NCI-H345 treated with DMSO at 0.1 percent for 48 hours (cell line): Measurements from ENCODE around the gene P2RX1.
A peak's percentile ranks its signal among the peaks of the same experiment; 100 is the strongest.

Experiments used
- DNase-seq: peaks from one replicate; lab custom pipeline; 2025; ENCODE audit not compliant: unreplicated experiment; lab: John Stamatoyannopoulos, UW

Gene P2RX1

GRCh38 chr17:3925684-3926485 lies 9.6 kb upstream of the P2RX1 start:
- DNase-seq = no peak

DNA sequence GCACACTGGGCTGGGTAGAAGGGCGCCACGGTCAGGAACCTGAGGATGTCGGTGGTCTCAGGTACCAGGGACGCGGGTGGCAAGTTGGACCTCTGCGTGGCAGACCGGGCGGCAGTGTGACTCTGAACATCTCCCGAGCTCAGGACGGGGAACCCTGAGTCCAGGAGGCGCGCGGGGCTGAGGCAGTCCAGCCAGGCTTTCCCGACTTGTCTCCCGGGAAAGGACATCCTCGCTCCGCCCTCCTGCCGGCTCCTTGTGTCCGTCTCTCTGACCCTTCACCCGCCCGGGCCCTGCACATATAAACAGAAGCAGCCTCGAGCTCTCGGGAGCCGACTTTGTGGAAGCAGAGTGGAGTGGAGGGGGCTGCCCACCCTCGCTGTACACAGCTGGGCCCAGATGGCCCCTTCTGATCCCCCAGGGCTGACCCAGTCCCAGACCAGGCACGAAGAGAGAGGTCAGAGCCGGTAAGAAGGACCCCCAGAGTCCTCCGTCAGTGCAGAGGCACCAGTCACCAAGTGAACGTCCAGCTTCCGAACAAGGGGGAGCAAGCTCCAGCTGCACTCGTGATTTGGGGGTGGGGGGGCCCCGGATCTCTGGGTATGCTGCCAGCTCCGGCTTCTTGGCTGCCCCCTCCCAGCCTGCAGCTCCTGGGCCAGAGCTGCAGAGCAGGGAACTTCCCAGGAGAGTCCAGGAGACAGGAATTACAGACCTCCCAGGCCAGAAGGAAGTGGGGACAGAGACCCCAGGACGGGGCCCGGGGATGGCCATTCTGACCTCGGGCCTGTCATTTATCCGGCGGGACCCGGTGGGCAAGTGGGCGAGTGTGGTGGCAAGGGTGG lies 8.5 kb upstream of the P2RX1 start:
- DNase-seq = no peak

- DNase-seq = peak; percentile 25
Measured at GRCh38 chr17:3923466-3924190, 7.4 kb upstream of the P2RX1 start.

DNA sequence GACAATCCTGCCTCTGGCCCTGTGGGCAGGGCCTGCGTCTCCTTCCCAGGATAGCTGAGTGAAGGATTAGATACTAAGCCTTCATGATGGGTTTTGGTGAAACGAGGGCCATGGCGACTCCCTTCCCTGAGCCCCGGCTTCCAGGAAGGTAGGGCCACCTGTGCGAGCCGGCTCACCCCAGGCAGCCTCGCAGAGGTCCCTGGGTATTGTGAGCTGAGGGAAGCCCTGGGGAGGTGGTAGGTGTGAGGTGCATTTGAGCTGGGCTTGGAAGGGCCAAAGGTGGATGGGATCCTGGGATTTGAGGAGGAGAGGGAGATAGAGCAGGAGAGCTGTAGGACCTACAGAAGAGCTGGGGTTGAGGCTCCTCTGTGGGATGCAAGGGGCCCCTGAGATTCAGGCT lies 6.5 kb upstream of the P2RX1 start:
- DNase-seq = no peak

DNA sequence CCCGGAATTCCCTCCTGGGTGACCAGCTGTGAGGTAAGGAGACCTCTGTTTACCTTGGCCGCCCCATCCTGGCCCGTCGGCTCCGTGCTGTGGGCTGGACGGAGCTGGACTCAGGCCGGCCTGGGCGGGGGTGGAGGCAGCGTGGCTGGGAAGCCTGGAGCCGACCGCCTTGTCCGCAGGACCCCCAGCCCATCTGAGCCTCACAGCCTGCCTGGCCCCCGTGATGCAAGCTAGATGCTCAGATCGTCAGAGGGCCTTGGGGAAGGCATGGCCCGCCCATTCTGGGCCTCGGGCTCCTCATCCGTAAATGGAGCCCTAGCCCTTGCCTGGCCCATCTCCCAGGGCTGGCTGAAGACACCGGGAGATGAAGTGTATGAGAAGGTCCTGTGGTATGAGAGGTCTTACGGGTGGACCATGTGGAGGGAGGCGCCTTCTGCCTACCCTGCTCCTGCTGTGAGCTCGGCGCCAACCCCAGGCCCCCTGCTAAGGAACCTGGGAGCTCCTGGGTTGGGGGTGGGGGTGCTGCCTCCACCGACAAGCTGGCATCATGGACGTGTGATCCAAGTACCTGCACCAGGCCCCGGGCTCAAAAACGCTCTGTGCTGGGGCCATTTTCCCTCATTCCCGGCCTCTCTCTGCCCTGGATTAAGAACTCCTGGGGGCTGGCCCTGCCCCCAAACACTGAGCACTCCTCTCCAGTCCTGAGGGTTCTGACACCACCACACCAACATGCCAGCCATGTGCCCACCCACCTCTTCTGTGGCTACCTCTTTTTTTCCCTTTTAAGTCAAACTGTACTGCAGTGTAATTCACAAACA lies 5.4 kb upstream of the P2RX1 start:
- DNase-seq = no peak

DNA sequence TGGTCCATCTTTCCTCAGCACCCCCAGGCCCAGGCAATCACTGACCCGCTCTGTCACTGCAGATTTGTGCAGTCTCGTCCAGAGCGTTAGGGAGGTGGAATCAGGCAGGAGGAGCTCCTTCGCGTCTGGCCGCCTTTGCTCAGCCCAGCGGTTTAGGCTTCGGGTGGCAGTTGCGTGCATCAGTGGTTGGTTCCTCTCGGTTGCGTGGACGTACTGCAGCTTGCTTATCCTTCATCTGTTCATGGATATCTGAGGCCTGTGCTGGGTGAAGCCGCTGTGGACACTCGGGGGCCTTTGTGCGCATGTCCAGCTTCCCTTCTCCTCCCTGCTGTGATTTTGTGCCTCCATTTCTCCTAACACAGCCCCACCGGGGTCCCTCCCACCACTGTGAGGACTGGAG lies 4.7 kb upstream of the P2RX1 start:
- no peak for DNase-seq

- DNase-seq = no peak
Measured at GRCh38 chr17:3919123-3919624, 2.9 kb upstream of the P2RX1 start.

DNA sequence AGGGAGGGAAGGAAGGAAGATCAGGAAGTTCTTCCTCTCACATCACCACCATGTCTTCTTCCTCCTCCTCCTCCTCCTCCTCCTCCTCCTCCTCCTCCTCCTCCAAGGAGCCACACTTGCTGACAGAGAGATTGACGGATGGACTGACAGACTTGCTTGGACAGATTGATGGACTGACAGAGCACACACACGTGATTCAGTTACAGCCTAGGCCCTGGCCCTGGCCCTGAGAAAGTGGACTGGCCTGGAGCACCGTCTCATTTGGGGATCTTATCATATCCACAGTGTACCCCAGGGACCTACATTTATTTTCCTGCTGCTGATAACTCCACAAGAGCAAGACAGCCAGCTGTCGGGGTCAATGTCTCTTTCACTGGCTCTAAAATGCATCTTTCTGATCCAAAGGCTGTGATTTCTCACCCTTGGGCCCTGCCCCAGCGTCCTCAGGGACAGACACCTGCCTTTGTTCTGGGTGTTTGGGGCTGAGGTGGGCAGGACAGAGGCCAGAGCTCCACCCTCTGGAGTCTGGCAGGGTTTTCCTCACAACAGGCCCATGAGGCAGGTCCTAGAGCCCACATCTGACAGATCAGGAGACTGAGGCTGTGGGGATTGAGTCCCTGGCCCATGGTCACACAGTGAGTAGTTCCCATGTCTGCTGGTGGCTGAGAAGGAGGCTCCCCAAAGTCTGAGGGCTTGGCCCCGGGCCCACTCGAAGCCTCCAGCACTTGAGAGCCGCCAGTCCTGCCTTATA lies 2.3 kb upstream of the P2RX1 start:
- no peak for DNase-seq

DNA sequence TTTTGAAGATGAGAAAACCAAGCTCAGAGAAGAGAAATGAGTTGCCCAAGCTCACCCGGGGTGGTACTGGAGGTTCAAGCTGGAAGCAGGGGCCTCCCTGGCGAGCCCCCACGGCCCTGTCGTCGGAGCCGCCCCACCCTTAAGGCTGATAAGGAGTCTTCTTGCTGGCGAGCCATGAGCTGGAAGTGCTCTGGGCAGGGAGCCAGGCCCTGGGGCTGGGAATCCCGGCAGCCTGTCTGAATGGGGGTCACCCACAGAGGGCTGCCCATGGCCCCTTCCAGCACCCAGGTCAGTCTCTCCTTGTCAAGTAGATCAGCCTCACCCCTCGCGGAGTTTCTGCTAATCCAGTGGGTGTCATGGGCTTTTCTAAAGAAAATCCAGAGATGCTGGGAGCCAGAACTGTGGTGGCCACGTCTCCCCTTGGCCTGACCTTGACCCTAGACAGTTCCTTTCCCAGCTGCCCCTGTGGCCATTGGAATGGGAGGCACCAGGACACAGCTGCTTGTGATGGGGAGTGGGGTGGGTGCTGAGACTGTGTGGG lies 1.2 kb upstream of the P2RX1 start:
- no peak for DNase-seq

DNA sequence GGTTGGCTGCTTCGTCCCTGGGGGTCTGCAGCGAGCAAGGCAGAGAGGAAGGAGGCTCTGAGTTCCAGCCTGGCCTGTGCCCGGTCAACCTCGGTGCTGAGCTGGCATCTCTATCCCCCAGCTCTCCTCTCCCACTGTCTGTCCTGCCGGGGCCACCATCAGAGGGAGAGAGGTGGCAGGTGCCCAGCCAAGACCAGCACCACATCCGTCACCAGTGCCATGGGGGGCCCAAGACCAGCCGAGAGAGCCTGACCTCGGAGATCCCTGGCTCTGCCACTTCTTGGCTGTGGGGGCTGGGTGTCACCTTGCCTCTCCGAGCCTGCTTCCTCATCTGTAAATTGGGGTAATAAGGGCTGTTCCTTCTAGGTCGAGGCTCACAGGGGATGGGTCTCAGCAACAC lies 560 bp upstream of the P2RX1 start:
- no peak for DNase-seq

DNA sequence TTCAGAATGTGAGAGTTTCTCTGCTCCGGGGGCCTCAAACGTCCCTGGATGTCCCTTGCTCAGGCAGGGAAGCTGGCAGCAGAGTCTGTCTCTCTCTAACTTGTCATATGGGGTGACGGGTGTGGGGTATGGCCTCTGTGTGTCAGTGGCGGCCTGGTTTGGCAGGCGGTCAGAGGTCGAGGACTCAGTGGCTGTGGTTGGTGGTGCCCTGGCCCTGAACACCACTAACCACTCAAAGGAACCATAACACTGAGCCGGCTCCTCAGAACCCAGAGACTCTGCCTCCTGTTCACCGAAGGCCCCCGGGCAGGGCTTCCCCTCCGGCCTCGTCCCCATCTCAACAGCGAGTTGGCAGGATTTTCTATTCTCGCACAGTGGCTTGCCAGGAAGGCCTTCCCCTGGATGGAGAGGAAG lies 677 bp downstream of the P2RX1 start:
- no peak for DNase-seq

GRCh38 chr17:3914312-3914670 lies 2.0 kb downstream of the P2RX1 start:
- no peak for DNase-seq

GRCh38 chr17:3913531-3914311 lies 2.5 kb downstream of the P2RX1 start:
- no peak for DNase-seq

DNA sequence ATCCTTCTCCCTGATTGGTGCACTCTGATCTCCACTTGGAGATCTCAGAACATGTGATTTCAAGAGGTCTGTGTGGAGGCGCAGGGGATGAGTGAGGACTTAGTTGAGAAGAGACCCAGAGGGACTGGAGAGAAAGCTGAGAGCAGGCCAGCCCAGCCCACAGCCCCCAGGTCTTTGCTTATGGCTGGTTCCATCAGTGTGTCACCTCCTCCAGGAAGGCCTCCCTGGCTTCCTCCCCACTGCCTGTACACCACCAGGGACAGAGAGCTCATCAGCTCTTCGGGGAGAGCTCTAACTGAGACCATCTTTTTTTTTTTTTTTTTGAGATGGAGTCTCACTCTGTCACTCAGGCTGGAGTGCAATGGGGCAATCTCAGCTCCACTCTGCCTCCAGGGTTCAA lies 3.4 kb downstream of the P2RX1 start:
- no peak for DNase-seq

- peak; percentile 36 for DNase-seq
Measured at GRCh38 chr17:3911271-3912053, 4.8 kb downstream of the P2RX1 start.

DNA sequence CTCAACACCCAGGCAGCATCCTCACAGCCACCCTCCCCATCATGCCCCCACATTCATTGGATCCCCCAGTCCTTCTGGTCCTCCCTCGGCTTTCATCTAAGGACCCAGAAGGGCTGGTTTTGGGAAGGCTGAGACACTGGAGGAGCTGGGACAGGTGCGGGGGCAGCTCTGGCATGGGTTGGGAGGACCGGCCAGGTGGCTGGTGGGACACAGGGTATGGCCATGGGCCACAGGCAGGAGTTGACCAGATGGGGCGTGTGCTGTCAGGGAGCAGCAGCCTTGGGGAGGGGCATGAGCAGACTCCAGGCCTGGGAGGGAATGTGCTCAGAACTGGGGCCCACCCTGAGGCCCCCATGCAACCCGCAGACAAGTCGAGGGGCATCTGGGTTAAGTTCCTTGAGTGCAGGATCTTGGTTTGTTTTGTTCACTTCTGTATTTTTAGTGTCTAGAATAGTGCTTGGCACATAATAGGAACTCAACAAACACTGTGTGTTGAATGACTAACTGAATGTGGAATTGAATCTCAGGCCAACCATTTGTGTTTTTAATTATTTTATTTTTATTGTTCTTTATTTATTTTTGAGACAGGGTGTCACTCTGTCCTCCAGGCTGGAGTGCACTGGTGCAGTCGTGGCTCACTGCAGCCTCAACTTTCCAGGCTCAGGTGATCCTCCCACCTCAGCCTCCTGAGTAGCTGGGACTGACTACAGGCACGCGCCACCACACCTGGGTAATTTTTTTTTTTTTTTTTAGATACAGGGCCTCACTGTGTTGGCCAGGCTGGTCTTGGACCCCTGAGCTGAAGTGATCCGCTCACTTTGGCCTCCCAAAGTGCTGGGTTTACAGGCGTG lies 5.6 kb downstream of the P2RX1 start:
- no peak for DNase-seq

DNA sequence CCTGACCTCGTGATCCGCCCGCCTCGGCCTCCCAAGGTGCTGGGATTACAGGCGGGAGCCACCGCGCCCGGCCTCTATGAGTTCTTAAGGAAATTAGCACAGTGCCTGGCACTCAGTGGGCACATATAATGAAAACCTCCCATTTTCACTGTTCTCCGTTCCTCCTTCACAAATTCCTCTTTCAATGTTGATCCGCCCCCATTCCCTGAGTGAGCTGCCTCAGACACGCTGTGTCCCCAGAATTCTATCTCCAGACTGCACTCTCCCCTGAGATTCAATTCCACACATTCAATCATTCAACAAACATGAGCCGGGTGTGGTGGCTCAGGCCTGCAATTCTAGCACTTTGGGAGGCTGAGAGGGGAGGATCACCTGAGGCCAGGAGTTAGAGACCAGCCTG lies 7.0 kb downstream of the P2RX1 start:
- no peak for DNase-seq
